Stimulated activated CD8-positive, alpha-beta memory T cell treated with anti-CD3 and anti-CD28 coated beads, Interleukin-12 subunit alpha, Interleukin-12 subunit beta, amount 100 ng/mL, for 1 hour (primary cell): ENCODE results near the gene COG2.
"Not testable (repeated sequence)": the region's sequence is repeated elsewhere in the genome, so short reads cannot be mapped to it uniquely, and the experiment has no call there.

Experiments
- DNase-seq: peaks from one replicate; pipeline ENCODE4 v3.0.0-alpha.2; 2020; ENCODE audit warnings: low read depth

COG2 gene

GRCh38 chr1:230715510-230715909 is 73.2 kb downstream of the COG2 start:
- no peak for DNase-seq

GRCh38 chr1:230716453-230716852 is 74.2 kb downstream of the COG2 start:
- DNase-seq = not testable (repeated sequence)

- DNase-seq = no peak
These were observed 75.0 kb downstream of the COG2 start for GRCh38 chr1:230717251-230717650.

- DNase-seq = not testable (repeated sequence)
These were observed 79.7 kb downstream of the COG2 start for GRCh38 chr1:230721849-230722522.

- DNase-seq = no peak
These were observed 83.2 kb downstream of the COG2 start for GRCh38 chr1:230725256-230726012.

- no peak for DNase-seq
These were observed 86.6 kb downstream of the COG2 start for GRCh38 chr1:230728710-230729392.

GRCh38 chr1:230730977-230731376 is 88.7 kb downstream of the COG2 start:
- no peak for DNase-seq

- DNase-seq = no peak
These were observed 93.2 kb downstream of the COG2 start for GRCh38 chr1:230735447-230735846.

- DNase-seq = no peak
These were observed 95.5 kb downstream of the COG2 start for GRCh38 chr1:230737622-230738262.

- DNase-seq = no peak
These were observed 97.4 kb downstream of the COG2 start for GRCh38 chr1:230739564-230740290.
